Stimulated activated CD4-positive, alpha-beta T cell treated with anti-CD3 and anti-CD28 coated beads, Interleukin-1b, Interleukin-23, amount 100 ng/mL, for 1 hour (primary cell): ENCODE measurements around the gene BAG1.
A peak's percentile ranks its signal among the peaks of the same experiment; 100 is the strongest.

Experiments
- DNase-seq, 2 donors: peaks; one replicate each; pipeline ENCODE4 v3.0.0-alpha.2; 2020; ENCODE audit warnings: low read depth in 2 of 2

BAG1 gene

GRCh38 chr9:33242609-33243134 is 21.8 kb downstream of the BAG1 start:
- DNase-seq = no peak

GRCh38 chr9:33241298-33241697 is 23.2 kb downstream of the BAG1 start:
- no peak for DNase-seq

- no peak for DNase-seq
Observed at GRCh38 chr9:33239921-33240320, 24.6 kb downstream of the BAG1 start, which contains the start of gene SPINK4. Gene SPINK4 (plus strand): TSS chr9:33240167. CDS start chr9:33240209, 42 bp downstream.

- no peak for DNase-seq
Observed at GRCh38 chr9:33236571-33236970, 27.9 kb downstream of the BAG1 start.

GRCh38 chr9:33234511-33235467 is 29.7 kb downstream of the BAG1 start:
- no peak for DNase-seq

- DNase-seq = no peak
Observed at GRCh38 chr9:33233626-33234342, 30.7 kb downstream of the BAG1 start.

- no peak for DNase-seq
Observed at GRCh38 chr9:33232815-33233214, 31.7 kb downstream of the BAG1 start.

- no peak for DNase-seq
Observed at GRCh38 chr9:33231623-33231942, 32.9 kb downstream of the BAG1 start.

- DNase-seq = no peak
Observed at GRCh38 chr9:33230756-33231622, 33.5 kb downstream of the BAG1 start.

GRCh38 chr9:33229359-33230114 is 35.0 kb downstream of the BAG1 start:
- DNase-seq = no peak

- no peak for DNase-seq
Observed at GRCh38 chr9:33228606-33229005, 35.9 kb downstream of the BAG1 start.

GRCh38 chr9:33227741-33228140 is 36.8 kb downstream of the BAG1 start:
- no peak for DNase-seq

- DNase-seq = no peak
Observed at GRCh38 chr9:33227008-33227398, 37.5 kb downstream of the BAG1 start.

- peak; percentile 39 to 48 for DNase-seq
Observed at GRCh38 chr9:33225319-33226147, 39.0 kb downstream of the BAG1 start.

GRCh38 chr9:33223696-33224095 is 40.8 kb downstream of the BAG1 start:
- DNase-seq = no peak

GRCh38 chr9:33222031-33222430 is 42.5 kb downstream of the BAG1 start:
- DNase-seq = no peak

GRCh38 chr9:33221568-33221884 is 43.0 kb downstream of the BAG1 start:
- no peak for DNase-seq

GRCh38 chr9:33220681-33221567 is 43.6 kb downstream of the BAG1 start:
- DNase-seq = no peak

- no peak for DNase-seq
Observed at GRCh38 chr9:33211695-33212393, 52.7 kb downstream of the BAG1 start.
